Fibroblast of skin of back (primary cell): Measurements from ENCODE around the gene MUC13.
A peak's percentile ranks its signal among the peaks of the same experiment; 100 is the strongest.

Experiments
- DNase-seq: peaks from one replicate; pipeline ENCODE4 v3.0.0-alpha.2; 2013

MUC13 gene

GRCh38 chr3:124942613-124943012 is 8.1 kb upstream of the MUC13 start:
- DNase-seq = no peak

DNA sequence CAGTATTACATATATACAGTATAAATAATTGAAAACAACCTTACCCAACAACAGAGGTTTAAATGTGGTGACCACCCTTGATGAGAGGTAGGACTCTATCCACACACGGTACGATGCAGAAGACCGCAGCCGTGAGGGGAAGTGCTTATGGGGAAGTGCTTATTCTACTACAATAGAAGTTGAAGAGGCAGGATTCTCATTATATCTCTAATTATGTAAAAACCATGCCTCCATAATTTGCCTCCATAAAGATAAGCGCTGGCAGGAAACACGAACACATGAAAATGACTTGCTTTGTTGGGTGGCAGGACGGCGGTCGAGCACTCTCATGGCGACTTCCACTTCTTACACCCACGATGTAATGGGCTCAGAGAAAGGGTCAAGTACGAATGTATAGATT is 7.2 kb upstream of the MUC13 start:
- no peak for DNase-seq

- no peak for DNase-seq
These were observed 5.1 kb upstream of the MUC13 start for GRCh38 chr3:124939661-124940060.

GRCh38 chr3:124938896-124939295 is 4.3 kb upstream of the MUC13 start:
- DNase-seq = no peak

DNA sequence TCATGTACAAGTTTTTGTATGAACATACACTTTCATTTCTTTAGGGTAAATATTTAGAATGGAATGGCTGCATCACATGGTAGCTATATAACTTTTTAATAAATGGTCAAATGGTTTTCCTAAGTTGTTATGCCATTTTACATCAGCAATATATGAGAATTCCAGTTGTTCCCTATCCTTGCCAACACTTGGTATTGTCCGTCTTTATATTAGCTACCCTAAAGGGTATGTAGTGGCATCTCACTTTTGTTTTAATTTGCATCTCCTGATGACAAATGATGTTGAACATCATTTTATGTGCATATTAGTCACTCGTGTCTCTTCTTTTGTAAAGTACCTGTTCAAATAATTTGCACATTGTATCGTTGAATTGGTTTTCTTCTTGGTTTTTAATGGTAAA is 2.5 kb upstream of the MUC13 start:
- DNase-seq = no peak

- no peak for DNase-seq
These were observed 1.4 kb upstream of the MUC13 start for GRCh38 chr3:124935794-124936542.

DNA sequence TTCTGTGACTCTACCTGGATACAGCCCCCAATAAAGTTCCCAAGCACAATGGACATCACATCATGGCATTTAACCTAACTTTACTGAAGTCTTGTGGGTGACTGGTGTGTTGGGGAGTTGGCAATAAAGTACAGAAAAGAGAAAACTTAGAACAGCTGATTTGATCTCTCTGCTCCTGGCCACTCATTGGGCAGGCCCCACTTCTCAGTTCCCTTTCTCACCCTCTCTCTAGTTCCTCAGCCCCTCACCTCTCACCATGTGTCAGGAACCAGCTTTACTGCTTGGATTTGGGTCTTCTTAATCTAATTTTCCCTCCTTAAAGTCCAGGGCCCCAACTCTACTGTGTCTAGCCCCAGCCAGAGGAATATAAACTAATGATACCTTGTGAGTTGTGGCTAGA is 713 bp upstream of the MUC13 start:
- DNase-seq = no peak

DNA sequence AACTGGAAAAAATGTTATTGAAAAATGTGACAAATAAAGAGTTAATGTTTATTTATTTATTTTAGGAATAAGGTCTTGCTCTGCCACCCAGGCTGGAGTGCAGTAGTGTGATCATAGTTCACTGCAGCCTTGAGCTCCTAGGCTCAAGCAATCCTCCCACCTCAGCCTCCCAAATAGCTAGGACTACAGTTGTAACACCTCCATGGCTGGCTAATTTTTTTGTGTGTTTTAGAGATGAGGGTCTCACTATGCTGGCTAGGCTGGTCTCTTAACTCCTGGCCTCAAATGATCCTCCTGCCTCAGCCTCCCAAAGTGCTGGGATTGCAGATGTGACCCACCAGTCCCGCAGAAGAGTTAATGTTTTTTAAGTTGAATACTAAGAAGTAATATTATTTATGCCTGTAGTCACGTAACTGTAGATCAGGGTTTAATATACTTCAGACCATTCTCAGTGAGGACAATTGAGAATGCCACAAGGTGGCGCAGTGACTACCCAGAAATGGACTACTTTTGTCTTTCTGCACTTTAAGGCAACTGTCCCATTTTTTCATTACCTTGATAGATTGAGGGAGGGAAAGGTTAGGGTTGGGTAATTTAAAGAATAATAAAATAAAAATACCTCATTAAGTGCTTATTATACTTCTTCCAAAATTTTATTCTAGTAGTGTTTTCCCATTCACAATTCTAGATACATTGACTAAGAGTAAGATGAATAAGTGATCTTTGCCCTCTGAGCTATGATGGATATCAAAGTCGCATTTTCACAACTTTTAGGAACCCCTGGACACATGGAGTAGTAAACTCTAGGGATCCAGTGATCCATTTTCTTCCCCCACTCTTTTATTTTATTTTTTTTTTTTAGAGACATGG is 6.0 kb downstream of the MUC13 start:
- DNase-seq = peak; percentile 70

DNA sequence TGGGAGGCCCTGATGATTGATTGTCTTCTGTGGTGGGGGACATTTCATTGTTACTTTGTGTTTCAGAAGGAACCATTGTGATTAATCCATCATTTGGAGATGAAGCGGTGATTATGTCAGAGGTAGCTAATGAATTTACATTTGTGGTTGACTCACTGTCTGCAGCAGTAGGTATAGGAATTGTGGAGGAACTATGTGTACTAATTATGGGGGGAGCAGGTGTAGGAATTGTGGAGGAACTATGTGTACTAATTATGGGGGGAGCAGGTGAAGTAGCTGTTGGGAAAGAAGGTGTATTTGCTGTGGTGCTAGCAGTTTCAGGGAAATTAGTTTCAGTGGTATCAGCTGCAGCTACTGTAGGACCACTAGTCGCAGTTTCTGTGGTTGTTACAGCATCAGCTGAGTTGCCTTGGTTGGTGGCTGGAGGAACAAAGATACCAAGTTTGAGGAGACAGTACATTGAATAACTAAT is 6.9 kb downstream of the MUC13 start:
- no peak for DNase-seq

- DNase-seq = no peak
These were observed 8.0 kb downstream of the MUC13 start for GRCh38 chr3:124926426-124927101.

- DNase-seq = peak; percentile 21
These were observed 9.8 kb downstream of the MUC13 start for GRCh38 chr3:124924741-124925140.

DNA sequence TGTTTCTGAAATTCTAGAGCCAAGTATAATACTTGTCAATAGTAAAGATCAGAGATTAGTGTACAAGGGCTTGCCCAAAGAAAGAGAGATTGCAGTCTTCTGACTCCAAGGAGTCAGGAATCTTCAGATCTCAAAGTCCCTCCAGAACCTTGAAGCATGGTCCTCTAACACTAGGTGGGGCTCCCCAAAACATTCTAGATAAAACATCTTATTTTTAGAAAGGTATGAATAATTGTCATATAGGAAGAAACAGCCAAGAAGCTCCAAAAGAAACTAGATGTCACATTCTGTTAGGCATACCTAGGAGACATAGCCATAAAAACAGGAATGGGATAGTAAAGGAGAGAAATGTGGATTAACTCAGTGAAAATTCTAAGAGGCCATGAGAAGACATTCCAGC is 10.7 kb downstream of the MUC13 start:
- no peak for DNase-seq

DNA sequence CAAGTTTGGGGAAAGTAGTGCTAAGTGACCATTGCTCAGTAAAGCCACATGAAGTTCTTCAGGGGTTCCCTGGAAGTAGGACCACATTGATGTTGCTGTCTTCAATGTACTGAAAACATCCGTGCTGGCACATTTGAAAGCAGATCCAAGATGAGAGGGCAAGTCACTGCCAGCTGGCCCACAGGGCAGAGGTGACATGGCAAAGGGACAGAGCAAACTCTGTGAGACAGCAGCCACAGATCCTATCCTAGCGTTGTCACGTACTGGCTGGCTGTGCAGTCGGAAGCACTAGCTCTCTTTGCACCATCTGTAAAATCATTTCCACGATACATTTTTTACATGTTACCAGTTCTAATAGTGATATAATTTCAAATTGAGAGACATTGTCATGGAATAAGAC is 13.8 kb downstream of the MUC13 start:
- DNase-seq = no peak

DNA sequence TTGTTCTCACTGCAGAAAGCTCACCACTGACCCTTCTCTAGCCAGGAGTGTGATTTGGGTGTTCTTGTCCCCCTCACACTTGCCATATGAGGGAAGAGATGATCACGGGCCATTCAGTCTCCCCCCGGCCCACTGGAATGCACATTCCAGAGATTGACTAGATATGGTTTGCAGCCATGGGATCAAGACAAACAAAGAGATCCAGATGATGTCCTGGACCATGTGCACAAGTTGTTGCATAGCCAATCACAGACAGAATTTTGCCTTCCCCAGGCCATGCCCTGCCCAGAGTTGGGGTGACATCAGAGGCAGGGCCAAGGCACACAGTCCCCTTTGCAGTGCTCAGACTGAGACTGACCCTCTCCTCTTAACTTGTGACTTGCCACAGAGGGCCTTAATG is 14.8 kb downstream of the MUC13 start:
- peak; percentile 63 for DNase-seq

GRCh38 chr3:124918524-124918923 is 16.0 kb downstream of the MUC13 start:
- DNase-seq = no peak

GRCh38 chr3:124916837-124917409 is 17.6 kb downstream of the MUC13 start:
- DNase-seq = no peak

DNA sequence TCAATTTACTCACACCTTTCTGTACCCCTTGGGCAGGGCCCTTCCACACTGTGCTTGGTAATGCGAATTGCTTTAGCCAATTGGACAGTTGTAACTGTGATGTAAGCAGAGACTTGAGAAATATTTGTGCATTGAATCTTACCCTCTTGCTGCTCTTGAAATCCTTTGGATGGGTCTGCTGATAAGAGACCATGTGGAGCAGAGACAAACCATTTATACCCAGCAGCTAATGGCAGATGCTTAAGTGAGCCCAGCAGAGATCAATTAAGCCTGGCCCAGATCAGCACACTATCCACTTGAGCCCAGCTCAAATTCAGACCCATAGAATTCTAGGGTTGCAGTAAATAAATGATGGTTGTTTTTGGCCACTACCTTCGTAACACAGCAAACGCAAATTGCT is 19.3 kb downstream of the MUC13 start:
- no peak for DNase-seq

DNA sequence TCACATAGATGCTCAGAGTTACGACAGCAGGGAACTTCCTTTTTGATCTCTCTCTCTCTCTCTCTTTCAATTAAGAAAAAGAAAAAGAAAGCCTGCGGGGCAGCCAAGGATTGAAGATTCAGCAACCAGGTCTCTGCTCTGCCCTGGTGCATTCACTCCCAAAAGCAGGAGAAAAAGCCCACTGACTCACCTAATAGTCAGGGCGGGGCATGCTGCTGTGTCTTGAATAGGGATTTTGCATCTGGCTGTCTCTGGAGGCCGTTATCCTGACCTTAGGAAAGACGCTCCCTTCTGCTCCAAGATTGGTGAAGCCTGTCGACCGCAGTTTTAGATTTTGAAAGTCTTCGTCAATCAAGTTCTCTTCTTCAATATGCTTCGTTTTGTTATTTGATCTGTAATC is 26.6 kb downstream of the MUC13 start:
- DNase-seq = no peak

DNA sequence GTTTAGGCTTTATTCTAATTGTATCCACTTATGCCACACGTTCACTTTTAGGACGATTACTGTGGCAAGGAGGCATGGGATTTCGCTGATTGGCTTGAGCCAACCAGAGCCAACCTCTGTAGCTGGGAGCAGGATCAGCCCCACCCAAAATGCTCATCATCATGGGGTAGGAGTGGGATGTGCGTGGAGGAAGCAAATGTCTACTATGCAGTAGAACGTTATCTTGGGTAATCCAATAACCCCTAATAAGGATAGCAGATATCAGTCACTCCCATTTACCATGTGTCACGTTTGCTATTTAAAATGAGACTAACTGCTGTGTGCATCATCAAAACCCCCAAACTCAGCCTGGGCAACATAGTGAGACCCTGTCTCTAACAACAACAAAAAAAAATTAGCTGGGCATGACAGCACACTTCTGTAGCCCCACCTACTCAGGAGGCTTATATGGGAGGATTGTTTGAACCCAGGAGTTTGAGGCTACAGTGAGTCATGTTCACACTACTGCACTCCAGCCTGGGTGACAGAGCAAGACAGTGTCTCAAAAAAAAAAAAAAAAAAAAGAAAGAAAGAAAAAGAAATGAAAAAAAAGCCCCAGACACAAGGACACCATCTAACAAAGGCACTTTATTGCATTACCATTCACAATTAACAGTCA is 29.6 kb downstream of the MUC13 start:
- DNase-seq = no peak

DNA sequence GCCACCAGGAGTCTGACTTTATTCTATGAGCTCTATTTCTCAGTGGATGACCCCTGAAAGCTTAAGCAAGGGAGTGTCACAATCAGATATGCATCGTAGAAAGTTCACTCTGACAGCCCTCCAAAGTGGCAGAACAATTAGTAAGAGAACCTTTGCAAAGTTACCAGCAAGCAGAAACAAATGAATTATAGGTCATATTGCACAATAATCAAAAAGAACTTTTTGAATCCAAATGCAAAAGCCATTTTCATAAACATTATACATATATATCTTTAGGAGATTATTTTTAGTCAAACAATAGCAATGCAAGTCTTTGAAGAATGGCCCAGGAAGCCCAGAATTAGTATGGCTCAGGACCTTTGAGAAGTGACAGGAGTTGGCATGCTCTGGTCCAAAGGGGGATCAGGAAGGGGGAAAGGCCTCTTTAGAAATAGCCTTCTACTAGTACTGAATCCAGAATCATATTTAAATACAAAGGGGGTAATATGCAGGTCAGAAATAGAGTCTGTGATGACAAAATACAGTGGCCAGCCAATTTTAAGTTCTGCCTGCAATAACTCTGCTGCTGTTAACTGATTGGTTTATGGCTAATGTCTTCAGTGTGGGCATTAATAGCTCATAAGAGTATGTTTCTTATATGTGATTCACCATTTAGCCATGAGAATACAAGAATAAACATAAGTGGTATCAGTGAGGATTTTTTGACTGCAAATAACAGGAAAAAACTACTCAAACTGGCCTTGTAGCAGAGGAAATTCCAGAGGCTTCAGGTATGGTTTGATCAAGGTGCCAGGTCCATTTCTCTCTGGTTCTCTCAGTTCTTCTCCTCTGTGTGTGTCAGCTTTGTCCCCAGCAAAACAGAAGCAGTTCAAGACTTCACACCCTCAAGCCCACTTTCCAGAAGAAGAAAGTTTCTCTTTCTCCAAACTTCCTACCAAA is 30.4 kb downstream of the MUC13 start:
- peak; percentile 51 for DNase-seq

- no peak for DNase-seq
These were observed 37.6 kb downstream of the MUC13 start for GRCh38 chr3:124896824-124897526.
